HFFc6 (cell line): Measurements from ENCODE around the gene PLCB2. TPM values are rescaled to one million over a fixed set of nuclear protein-coding genes. Genes with fewer than 3 reads are reported as not detected.

ENCODE experiments used
- DNase-seq: peaks from one replicate; pipeline ENCODE4 v3.0.0-alpha.2; 2018
- H3K27ac Mint-ChIP-seq: 2 replicates; pipeline ENCODE4 v1.8.0; 2020; ENCODE audit warnings: mild to moderate bottlenecking, mixed read lengths
- H3K27me3 Mint-ChIP-seq: 2 replicates; pipeline ENCODE4 v1.8.0; 2021; ENCODE audit warnings: mild to moderate bottlenecking, moderate library complexity, mixed read lengths; ENCODE audit not compliant: insufficient read depth
- H3K36me3 Mint-ChIP-seq: 2 replicates; pipeline ENCODE4 v1.8.0; 2021; ENCODE audit warnings: low read depth, mixed read lengths
- H3K4me1 Mint-ChIP-seq: 2 replicates; pipeline ENCODE4 v1.8.0; 2020; ENCODE audit warnings: low read depth, mixed read lengths
- H3K4me3 Mint-ChIP-seq: 2 replicates; pipeline ENCODE4 v1.8.0; 2020; ENCODE audit warnings: mild to moderate bottlenecking, moderate library complexity, mixed read lengths
- H3K9me3 Mint-ChIP-seq: 2 replicates; pipeline ENCODE4 v1.8.0; 2020; ENCODE audit warnings: mild to moderate bottlenecking, mixed read lengths
- CTCF ChIP-seq: fragments of 200-600 bp; sonication (generic); IDR thresholded peaks from 2 replicates; pipeline ENCODE4 v1.5.0; 2021; ENCODE audit warnings: antibody characterized with exemption, mild to moderate bottlenecking
- total RNA-seq, 6 experiments: library from RNA; stranded (reverse); fragmentation: NEBNext Ultra II Directional; extraction: Animal tissue kit (Norgen Biotek cat#: 25700); gene quantifications; 2 replicates in 1 of 6; 3 replicates in 5 of 6; pipeline ENCODE4 v1.2.3, GENCODE V29; 2021

PLCB2 gene
- total RNA-seq, 6 experiments from 2014 or later = 0.12 to 1.0 (median 0.48) TPM

DNA sequence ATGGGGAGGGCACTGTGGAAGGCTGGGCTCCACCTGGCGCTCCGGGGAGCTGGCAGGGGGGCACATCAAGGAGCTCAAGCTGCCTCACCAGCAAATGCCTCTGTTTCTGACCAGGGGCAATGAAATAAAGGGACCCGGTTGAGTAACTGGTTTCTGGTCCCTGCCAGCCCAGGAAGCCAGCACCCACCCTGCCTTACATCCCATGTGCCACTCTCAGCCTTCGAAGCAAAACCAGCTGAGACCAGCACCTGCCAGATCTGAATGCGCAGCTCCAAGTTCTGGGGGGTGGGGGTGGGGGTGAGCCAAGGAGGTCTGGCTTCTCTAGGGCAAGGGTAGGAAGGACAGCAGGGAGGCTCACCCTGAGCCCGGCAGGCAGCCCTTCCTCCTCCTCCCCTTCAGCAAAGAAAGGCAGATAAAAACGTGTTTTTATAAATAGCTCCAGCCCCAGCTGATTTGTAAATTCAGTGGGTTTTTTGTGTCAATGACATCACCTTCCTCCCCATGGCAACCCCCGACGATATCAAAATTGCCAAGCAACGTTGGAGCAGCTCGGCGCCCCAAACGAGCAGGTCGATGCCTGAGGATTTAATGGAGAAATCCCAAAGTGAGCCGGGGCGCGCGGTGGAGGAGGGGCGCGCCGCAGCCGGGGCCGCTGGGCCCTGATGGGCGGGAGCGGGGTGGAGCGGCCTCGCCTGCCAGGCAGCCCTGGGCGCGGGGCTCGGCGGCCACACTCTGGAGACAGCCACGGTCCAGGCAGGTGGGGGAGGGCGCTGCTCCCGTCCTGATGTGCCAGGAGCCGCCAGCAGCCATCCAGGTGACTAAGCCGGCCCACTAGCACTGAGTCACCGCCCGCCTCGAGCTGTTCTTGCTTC lies 69.0 kb downstream of the PLCB2 start, which contains the start of gene PAK6:
Gene PAK6 (plus strand): TSS at position 532 of the 872 bp plus-strand sequence. CDS start 25,723 bp downstream, outside the sequence.
- Mint-ChIP-seq H3K4me1 (peaks cover 25% of the 10 kb centered on the region), H3K36me3 (no peaks in the 10 kb centered on the region), H3K27me3 (peaks cover 20% of the 10 kb centered on the region), H3K27ac (peak within 1 kb of the TSS; percentile 21; the same call in 1 of the 2 replicates), H3K4me3 (peak within 1 kb of the TSS; percentile 52), H3K9me3 (no peaks in the 10 kb centered on the region)
- DNase-seq = peak; percentile 53
- TF ChIP-seq CTCF = no peak

Other genes starting within 250 kb of the PLCB2 start
- gene BMF, start 199.1 kb downstream of the PLCB2 start, total RNA-seq = 1 to 10 TPM in 2 of 6 experiments, under 1 TPM in 4; 0.57 to 1.2 (median 0.81) TPM
- gene BUB1B, start 146.9 kb downstream of the PLCB2 start, total RNA-seq = 10 to 100 TPM; 11.5 to 38.1 (median 29.6) TPM
- gene PAK6, start 68.9 kb downstream of the PLCB2 start, total RNA-seq = not detected
- not detected for gene ANKRD63, start 24.9 kb downstream of the PLCB2 start, total RNA-seq
- 10 to 100 TPM; 19.6 to 32.8 (median 23.4) TPM for gene INAFM2, start 15.8 kb upstream of the PLCB2 start, total RNA-seq
- gene CCDC9B, start 33.0 kb upstream of the PLCB2 start, total RNA-seq = 10 to 100 TPM; 54.3 to 92.3 (median 57.9) TPM
- not detected for gene PHGR1, start 43.1 kb upstream of the PLCB2 start, total RNA-seq
- gene DISP2, start 50.3 kb upstream of the PLCB2 start, total RNA-seq = under 1 TPM; 0.03 to 0.26 (median 0.21) TPM
- 10 to 100 TPM; 26.2 to 49.7 (median 47.5) TPM for gene KNSTRN, start 74.8 kb upstream of the PLCB2 start, total RNA-seq
- 10 to 100 TPM; 48.5 to 69.9 (median 50.4) TPM for gene IVD, start 97.9 kb upstream of the PLCB2 start, total RNA-seq
- 10 to 100 TPM; 12.7 to 14.4 (median 14.2) TPM for gene BAHD1, start 133.0 kb upstream of the PLCB2 start, total RNA-seq
- gene CHST14, start 163.0 kb upstream of the PLCB2 start, total RNA-seq = 10 to 100 TPM; 26.3 to 32.5 (median 28.4) TPM